B cell (primary cell): ENCODE results near the gene HDLBP. TPM values are rescaled to one million over a fixed set of nuclear protein-coding genes. Genes with fewer than 3 reads are reported as not detected.

Source experiments
- ATAC-seq: fragments of 200-7000 bp; cut with Tn5 transposase; one replicate; pipeline ENCODE4 v1.10.0; 2021; ENCODE audit warnings: low read depth, mild to moderate bottlenecking, moderate number of reproducible peaks, moderate library complexity
- CTCF ChIA-PET: fragments of 350-600 bp; sonication (Branson Sonifier 250); formaldehyde crosslinking; loops from one replicate; lab custom pipeline; 2021; ENCODE audit warnings: antibody characterized with exemption, inconsistent platforms; lab: Charles Lee
- POLR2A ChIA-PET: fragments of 350-600 bp; sonication (Branson Sonifier 250); formaldehyde crosslinking; loops from one replicate; lab custom pipeline; 2021; ENCODE audit warnings: antibody characterized with exemption; lab: Charles Lee
- DNase-seq: peaks from one replicate; pipeline ENCODE4 v3.0.0; 2013
- H2AFZ ChIP-seq: 2 replicates; pipeline ENCODE4 v1.6.1; 2012; ENCODE audit warnings: mild to moderate bottlenecking, low read depth, low read length; ENCODE audit not compliant: insufficient read depth, poor library complexity, severe bottlenecking
- H3K27ac ChIP-seq, 2 donors: 1 replicate in 1 of 2; 2 replicates in 1 of 2; pipeline ENCODE4 v1.5.1; 2012 to 2013; ENCODE audit warnings: low read length in 2 of 2, mild to moderate bottlenecking in 2 of 2, moderate library complexity in 1 of 2
- H3K27me3 ChIP-seq, 4 experiments: fragments of 200-600 bp in 1 of 4; sonication (generic) in 1 of 4; replicated peaks in 1 of 4; 1 replicate in 2 of 4; 2 replicates in 2 of 4; pipeline versions ENCODE4 v1.6.1 to v1.7.0; 2013 to 2016; ENCODE audit warnings: low read length in 3 of 4, mild to moderate bottlenecking in 2 of 4, mixed read lengths in 1 of 4, moderate library complexity in 1 of 4; ENCODE audit not compliant: insufficient read depth in 4 of 4, control insufficient read depth in 3 of 4; ENCODE audit errors: control extremely low read depth in 1 of 4
- H3K36me3 ChIP-seq, 2 experiments: replicated peaks in 1 of 2; 1 replicate in 1 of 2; 2 replicates in 1 of 2; pipeline versions ENCODE4 v1.6.1 to v1.7.1; 2013; ENCODE audit warnings: low read length in 1 of 2; ENCODE audit not compliant: insufficient read depth in 2 of 2, control insufficient read depth in 1 of 2; ENCODE audit errors: control extremely low read depth in 1 of 2, extremely low read depth in 1 of 2
- H3K4me1 ChIP-seq, 2 donors: fragments of 200-600 bp in 1 of 2; sonication (generic) in 1 of 2; 1 replicate in 1 of 2; 2 replicates in 1 of 2; pipeline versions ENCODE4 v1.5.1 to v1.6.1; 2013 to 2017; ENCODE audit warnings: low read length in 2 of 2; ENCODE audit not compliant: control insufficient read depth in 2 of 2, insufficient read depth in 2 of 2
- H3K4me2 ChIP-seq: replicated peaks from 2 replicates; pipeline ENCODE3; 2012; ENCODE audit warnings: mild to moderate bottlenecking, low read depth, low read length; ENCODE audit not compliant: poor library complexity, severe bottlenecking
- H3K4me3 ChIP-seq, 5 experiments: fragments of 200-600 bp in 1 of 5; sonication (generic) in 1 of 5; 1 replicate in 3 of 5; 2 replicates in 2 of 5; pipeline versions ENCODE4 v1.5.1 to v1.7.0; 2011 to 2016; ENCODE audit warnings: low read length in 4 of 5, mild to moderate bottlenecking in 4 of 5, low read depth in 2 of 5, control low read depth in 1 of 5, moderate library complexity in 1 of 5; ENCODE audit not compliant: insufficient read depth in 1 of 5; ENCODE audit errors: control extremely low read depth in 1 of 5, extremely low read depth in 1 of 5
- H3K79me2 ChIP-seq: fragments of 200-600 bp; sonication (generic); one replicate; pipeline ENCODE4 v1.6.0; 2016; ENCODE audit warnings: low read length; ENCODE audit not compliant: control insufficient read depth, insufficient read depth
- H3K9ac ChIP-seq: fragments of 200-600 bp; sonication (generic); 2 replicates; pipeline ENCODE4 v1.6.1; 2017; ENCODE audit warnings: mild to moderate bottlenecking, low read length, moderate library complexity
- H3K9me3 ChIP-seq, 3 donors: one replicate each; pipeline versions ENCODE4 v1.6.1 to v1.7.1; 2013; ENCODE audit warnings: low read length in 2 of 3; ENCODE audit not compliant: control insufficient read depth in 2 of 3, insufficient read depth in 1 of 3; ENCODE audit errors: control extremely low read depth in 1 of 3
- H4K20me1 ChIP-seq: 2 replicates; pipeline ENCODE4 v1.6.0; 2012; ENCODE audit warnings: mild to moderate bottlenecking, low read length; ENCODE audit not compliant: insufficient read depth, control insufficient read depth, poor library complexity, severe bottlenecking
- H3K27ac Mint-ChIP-seq: one replicate; pipeline ENCODE4 v1.8.0; 2021; ENCODE audit warnings: mixed read lengths
- H3K27me3 Mint-ChIP-seq: one replicate; pipeline ENCODE4 v1.8.0; 2021; ENCODE audit warnings: mixed read lengths
- H3K4me1 Mint-ChIP-seq: one replicate; pipeline ENCODE4 v1.8.0; 2021; ENCODE audit warnings: mixed read lengths
- H3K4me3 Mint-ChIP-seq: one replicate; pipeline ENCODE4 v1.8.0; 2021; ENCODE audit warnings: mixed read lengths
- H3K9me3 Mint-ChIP-seq: one replicate; pipeline ENCODE4 v1.8.0; 2022; ENCODE audit warnings: mixed read lengths; ENCODE audit not compliant: insufficient read depth
- EZH2 ChIP-seq: IDR thresholded peaks from 2 replicates; pipeline ENCODE4 v1.6.1; 2012; ENCODE audit warnings: borderline replicate concordance, low read depth, mild to moderate bottlenecking, moderate library complexity, low read length; ENCODE audit not compliant: insufficient read depth, poor library complexity, severe bottlenecking
- WGBS: methylation state at CpG from one replicate; pipeline ENCODE4 v1.1.5; 2013; ENCODE audit warnings: missing lambda C conversion rate; ENCODE audit not compliant: insufficient coverage; 5-methylcytosine and 5-hydroxymethylcytosine counted together
- intact Hi-C: fragments of 100-400 bp; cut with micrococcal nuclease; formaldehyde crosslinking; loops from one replicate; pipeline ENCODE4 v1.10.0; 2022
- polyA plus RNA-seq: library from polyadenylated mRNA; depleted of rRNA; stranded (reverse); fragments of >200 nt; gene quantifications from 2 replicates; pipeline ENCODE4 v1.2.3, GENCODE V29; 2012
- total RNA-seq, 2 donors: library from RNA; stranded (reverse); fragments of 120-200 nt in 1 of 2; gene quantifications; 1 replicate in 1 of 2; 2 replicates in 1 of 2; pipeline versions ENCODE4 v1.2.3 to v1.2.4, GENCODE V29; 2013 to 2022
- TF ChIP-seq, protein P1 (sequence below): fragments of 200-600 bp; IDR thresholded peaks from one replicate; pipeline ENCODE4 v1.8.0; 2022; ENCODE audit warnings: antibody characterized with exemption, mild to moderate bottlenecking

HDLBP gene
- total and polyA plus RNA-seq, 2 donors (not counting 1 experiment from before 2014, with no cell fraction given), result 55.1 to 127 TPM

DNA sequence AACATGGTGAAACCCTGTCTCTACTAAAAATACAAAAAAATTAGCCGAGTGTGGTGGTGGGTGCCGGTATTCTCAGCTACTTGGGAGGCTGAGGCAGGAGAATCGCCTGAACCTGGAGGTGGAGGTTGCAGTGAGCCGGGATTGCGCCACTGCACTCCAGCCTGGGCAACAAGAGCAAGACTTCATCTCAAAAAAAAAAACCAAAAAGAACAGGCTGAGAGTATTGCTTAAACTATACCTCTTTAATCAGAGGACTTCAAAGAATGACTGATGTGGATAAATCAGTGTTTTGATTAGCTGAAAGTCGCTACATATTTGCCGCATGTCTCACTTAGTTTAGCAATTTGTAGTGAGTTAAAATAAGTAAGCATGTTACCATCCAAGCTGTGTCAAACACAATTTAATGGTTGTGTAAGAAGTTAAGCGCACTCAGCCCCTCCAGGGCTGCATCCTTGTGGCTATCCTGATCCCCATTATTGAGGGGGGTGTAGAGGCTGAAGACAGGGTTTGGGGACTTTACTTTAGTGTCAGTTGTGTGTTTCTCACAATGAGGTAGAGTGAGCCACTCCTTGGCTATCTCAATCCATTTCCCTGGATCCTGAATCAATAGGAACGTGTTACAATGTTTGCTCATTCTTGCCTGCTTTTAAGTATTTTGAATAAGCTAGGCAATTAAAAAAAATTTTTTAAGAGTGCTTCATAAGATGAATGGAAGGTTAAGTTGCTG, 29.6 kb upstream of the HDLBP start:
- Histone ChIP-seq H2AFZ (no peak overlapping the region), H3K4me1 (no peaks in the 10 kb centered on the region), H3K4me2 (no peak overlapping the region), H3K4me3 (no peak overlapping the region), H4K20me1 (peaks cover 28% of the 10 kb centered on the region), H3K79me2 (peaks cover 5% of the 10 kb centered on the region), H3K27me3 (no peaks in the 10 kb centered on the region), H3K9me3 (no peaks in the 10 kb centered on the region), H3K36me3 (peaks cover 11 to 86% of the 10 kb centered on the region in 2 experiments), H3K27ac (no peak overlapping the region), H3K9ac (no peak overlapping the region)
- 100% methylated on average over 1 of the region's 9 CpGs for WGBS
- intact Hi-C loops, result no loop called here
- POLR2A ChIA-PET, result no interaction called here
- H3K9me3 Mint-ChIP-seq, result no peaks in the 10 kb centered on the region
- H3K27ac Mint-ChIP-seq, result no peak overlapping the region
- no peak overlapping the region for H3K4me3 Mint-ChIP-seq
- ATAC-seq (no peak), DNase-seq (no peak)
- peaks cover 5% of the 10 kb centered on the region for H3K4me1 Mint-ChIP-seq
- TF ChIP-seq, protein P1, sequence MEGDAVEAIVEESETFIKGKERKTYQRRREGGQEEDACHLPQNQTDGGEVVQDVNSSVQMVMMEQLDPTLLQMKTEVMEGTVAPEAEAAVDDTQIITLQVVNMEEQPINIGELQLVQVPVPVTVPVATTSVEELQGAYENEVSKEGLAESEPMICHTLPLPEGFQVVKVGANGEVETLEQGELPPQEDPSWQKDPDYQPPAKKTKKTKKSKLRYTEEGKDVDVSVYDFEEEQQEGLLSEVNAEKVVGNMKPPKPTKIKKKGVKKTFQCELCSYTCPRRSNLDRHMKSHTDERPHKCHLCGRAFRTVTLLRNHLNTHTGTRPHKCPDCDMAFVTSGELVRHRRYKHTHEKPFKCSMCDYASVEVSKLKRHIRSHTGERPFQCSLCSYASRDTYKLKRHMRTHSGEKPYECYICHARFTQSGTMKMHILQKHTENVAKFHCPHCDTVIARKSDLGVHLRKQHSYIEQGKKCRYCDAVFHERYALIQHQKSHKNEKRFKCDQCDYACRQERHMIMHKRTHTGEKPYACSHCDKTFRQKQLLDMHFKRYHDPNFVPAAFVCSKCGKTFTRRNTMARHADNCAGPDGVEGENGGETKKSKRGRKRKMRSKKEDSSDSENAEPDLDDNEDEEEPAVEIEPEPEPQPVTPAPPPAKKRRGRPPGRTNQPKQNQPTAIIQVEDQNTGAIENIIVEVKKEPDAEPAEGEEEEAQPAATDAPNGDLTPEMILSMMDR, result no peak
- H3K27me3 Mint-ChIP-seq, result no peaks in the 10 kb centered on the region
- CTCF ChIA-PET, result no interaction called here

- no peak overlapping the region for H3K27ac ChIP-seq
- 100% methylated on average over 2 of the region's 3 CpGs for WGBS
- peaks cover 48% of the 10 kb centered on the region for H4K20me1 ChIP-seq
- H3K79me2 ChIP-seq, result peaks cover 10% of the 10 kb centered on the region
- H3K4me1 ChIP-seq, result peaks cover 10 to 14% of the 10 kb centered on the region in 2 donors
- H2AFZ ChIP-seq, result no peak overlapping the region
- no peak overlapping the region for H3K4me3 ChIP-seq
- H3K27me3 ChIP-seq, result no peaks in the 10 kb centered on the region
- no peak for TF ChIP-seq EZH2
- TF ChIP-seq, protein P1, result no peak
- H3K4me1 Mint-ChIP-seq, result peaks cover 16% of the 10 kb centered on the region
- ATAC-seq, result no peak
- ChIA-PET POLR2A (no interaction called here), CTCF (interaction anchor here (0.8 kb wide), 1 partner anchor 16 kb away, joined by 3 read pairs; no protein-coding TSS in a partner anchor)
- no peak for DNase-seq
- H3K27ac Mint-ChIP-seq, result no peak overlapping the region
- peaks cover 12 to 70% of the 10 kb centered on the region in 2 experiments for H3K36me3 ChIP-seq
- H3K9ac ChIP-seq, result no peak overlapping the region
- no peaks in the 10 kb centered on the region for H3K27me3 Mint-ChIP-seq
- intact Hi-C loops, result no loop called here
- no peak overlapping the region for H3K4me2 ChIP-seq
- H3K9me3 ChIP-seq, result no peaks in the 10 kb centered on the region
- H3K4me3 Mint-ChIP-seq, result no peak overlapping the region
- no peaks in the 10 kb centered on the region for H3K9me3 Mint-ChIP-seq
These were observed 25.2 kb upstream of the HDLBP start for GRCh38 chr2:241340631-241341163.
